Calu3 (cell line): ENCODE results near the gene FBXO45. TPM values are rescaled to one million over a fixed set of nuclear protein-coding genes. Genes with fewer than 3 reads are reported as not detected.

ENCODE experiments used
- BruUV-seq: library from RNA; stranded (reverse); fragments of 400-500 nt; replicated peaks from 2 replicates; lab custom pipeline; 2021; lab: Mats Ljungman, UMichigan
- CTCF ChIA-PET: fragments of 300-600 bp; sonication (Branson Sonifier 250); formaldehyde crosslinking; loops from one replicate; lab custom pipeline; 2022; ENCODE audit warnings: antibody characterized with exemption; lab: Charles Lee
- DNase-seq: peaks from one replicate; pipeline ENCODE4 v3.0.0; 2022
- H3K27ac Mint-ChIP-seq: one replicate; pipeline ENCODE4 v1.8.0; 2022; ENCODE audit warnings: mixed read lengths; ENCODE audit not compliant: unreplicated experiment
- H3K27me3 Mint-ChIP-seq: one replicate; pipeline ENCODE4 v1.8.0; 2022; ENCODE audit warnings: mixed read lengths; ENCODE audit not compliant: unreplicated experiment
- H3K36me3 Mint-ChIP-seq: one replicate; pipeline ENCODE4 v1.8.0; 2022; ENCODE audit warnings: mild to moderate bottlenecking, moderate library complexity, mixed read lengths; ENCODE audit not compliant: insufficient read depth, unreplicated experiment
- H3K4me1 Mint-ChIP-seq: one replicate; pipeline ENCODE4 v1.8.0; 2022; ENCODE audit warnings: mild to moderate bottlenecking, low read depth, mixed read lengths; ENCODE audit not compliant: unreplicated experiment
- H3K4me3 Mint-ChIP-seq: one replicate; pipeline ENCODE4 v1.8.0; 2022; ENCODE audit warnings: mild to moderate bottlenecking, low read depth, moderate library complexity, mixed read lengths; ENCODE audit not compliant: unreplicated experiment
- H3K9me3 Mint-ChIP-seq: one replicate; pipeline ENCODE4 v1.8.0; 2022; ENCODE audit warnings: low read depth, mixed read lengths; ENCODE audit not compliant: unreplicated experiment
- CTCF ChIP-seq: fragments of 200-600 bp; IDR thresholded peaks from one replicate; pipeline ENCODE4 v1.8.0; 2022; ENCODE audit warnings: antibody characterized with exemption; ENCODE audit not compliant: unreplicated experiment
- intact Hi-C: fragments of 100-400 bp; cut with micrococcal nuclease; formaldehyde crosslinking; loops from one replicate; pipeline ENCODE4 v1.10.0; 2022; ENCODE audit not compliant: unreplicated experiment
- total RNA-seq: library from RNA; stranded (reverse); gene quantifications from 2 replicates; pipeline ENCODE4 v1.2.3, GENCODE V29; 2022

Gene FBXO45
- total RNA-seq, 1 experiment from 2014 or later, result 10.8 TPM

- intact Hi-C loops, result loop anchor here (10.0 kb wide), 1 partner anchor 269 kb away; no protein-coding TSS in a partner anchor
- Mint-ChIP-seq H3K27me3 (no peaks in the 10 kb centered on the region), H3K4me3 (no peak overlapping the region), H3K36me3 (peaks cover 3% of the 10 kb centered on the region), H3K27ac (no peak overlapping the region), H3K9me3 (peaks cover 10% of the 10 kb centered on the region), H3K4me1 (no peaks in the 10 kb centered on the region)
- CTCF ChIA-PET, result no interaction called here
- TF ChIP-seq CTCF, result no peak
- DNase-seq, result no peak
- no TSS peak for BruUV-seq
Measured at GRCh38 chr3:196523841-196524240, 44.6 kb upstream of the FBXO45 start.

- CTCF ChIA-PET, result no interaction called here
- no peak for DNase-seq
- Mint-ChIP-seq H3K4me3 (no peak overlapping the region), H3K9me3 (peaks cover 10% of the 10 kb centered on the region), H3K4me1 (no peaks in the 10 kb centered on the region), H3K27me3 (no peaks in the 10 kb centered on the region), H3K36me3 (peaks cover 7% of the 10 kb centered on the region), H3K27ac (no peak overlapping the region)
- no peak for TF ChIP-seq CTCF
- intact Hi-C loops, result loop anchor here (10.0 kb wide), 1 partner anchor 270 kb away; no protein-coding TSS in a partner anchor
- no TSS peak for BruUV-seq
Measured at GRCh38 chr3:196524527-196524926, 43.9 kb upstream of the FBXO45 start.

GRCh38 chr3:196525141-196525540 lies 43.3 kb upstream of the FBXO45 start:
- BruUV-seq, result no TSS peak
- CTCF ChIA-PET, result no interaction called here
- no peak overlapping the region for H3K27ac Mint-ChIP-seq
- peaks cover 9% of the 10 kb centered on the region for H3K9me3 Mint-ChIP-seq
- H3K4me1 Mint-ChIP-seq, result no peaks in the 10 kb centered on the region
- no peak overlapping the region for H3K4me3 Mint-ChIP-seq
- no peaks in the 10 kb centered on the region for H3K27me3 Mint-ChIP-seq
- DNase-seq, result no peak
- TF ChIP-seq CTCF, result no peak
- intact Hi-C loops, result loop anchor here (10.0 kb wide), 1 partner anchor 270 kb away; no protein-coding TSS in a partner anchor
- H3K36me3 Mint-ChIP-seq, result peaks cover 7% of the 10 kb centered on the region

GRCh38 chr3:196528639-196529233 lies 39.7 kb upstream of the FBXO45 start:
- Mint-ChIP-seq H3K9me3 (peaks cover 5% of the 10 kb centered on the region), H3K4me3 (peak overlapping the region; percentile 57), H3K27ac (no peak overlapping the region), H3K27me3 (no peaks in the 10 kb centered on the region), H3K4me1 (no peaks in the 10 kb centered on the region), H3K36me3 (peaks cover 7% of the 10 kb centered on the region)
- TF ChIP-seq CTCF, result peak; percentile 90
- DNase-seq, result peak; percentile 95
- intact Hi-C loops, result loop anchor here (10.0 kb wide), 1 partner anchor 274 kb away; no protein-coding TSS in a partner anchor
- CTCF ChIA-PET, result interaction anchor here (0.5 to 1.2 kb wide), 15 partner anchors 11 to 341 kb away, joined by 3 to 5 read pairs (median 4); partner anchors contain the start of genes FBXO45, RNF168, UBXN7 and WDR53
- no TSS peak for BruUV-seq
